Neural progenitor cell (in vitro differentiated cells): ENCODE measurements around the gene PRCP.

ENCODE experiments used
- EZH2phosphoT487 ChIP-seq: fragments of 200-600 bp; sonication (generic); IDR thresholded peaks from 2 replicates; pipeline ENCODE4 v1.6.1; 2017; ENCODE audit warnings: antibody characterized with exemption
- TF ChIP-seq, protein P1 (sequence below): fragments of 200-600 bp; sonication (generic); IDR thresholded peaks from 2 replicates; pipeline ENCODE4 v1.5.1; 2017; ENCODE audit warnings: antibody characterized with exemption, mild to moderate bottlenecking

DNA sequence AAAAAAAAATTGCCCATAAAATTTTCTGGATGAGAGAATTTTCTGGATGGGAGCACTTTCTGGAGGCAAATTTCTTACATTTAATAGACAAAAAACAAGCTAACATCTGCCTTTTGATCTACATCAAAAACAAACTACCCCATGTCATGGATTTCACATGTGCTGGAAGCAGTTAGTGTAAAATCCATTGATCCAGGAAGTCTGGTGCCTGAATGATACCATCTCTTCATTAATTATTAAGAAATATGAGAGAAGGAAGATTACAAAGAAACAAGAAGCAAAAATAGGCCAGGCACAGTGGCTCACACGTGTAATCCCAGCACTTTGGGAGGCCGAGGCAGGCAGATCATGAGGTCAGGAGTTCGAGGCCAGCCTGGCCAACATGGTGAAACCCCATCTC, 113.4 kb downstream of the PRCP start:
- TF ChIP-seq, protein P1, sequence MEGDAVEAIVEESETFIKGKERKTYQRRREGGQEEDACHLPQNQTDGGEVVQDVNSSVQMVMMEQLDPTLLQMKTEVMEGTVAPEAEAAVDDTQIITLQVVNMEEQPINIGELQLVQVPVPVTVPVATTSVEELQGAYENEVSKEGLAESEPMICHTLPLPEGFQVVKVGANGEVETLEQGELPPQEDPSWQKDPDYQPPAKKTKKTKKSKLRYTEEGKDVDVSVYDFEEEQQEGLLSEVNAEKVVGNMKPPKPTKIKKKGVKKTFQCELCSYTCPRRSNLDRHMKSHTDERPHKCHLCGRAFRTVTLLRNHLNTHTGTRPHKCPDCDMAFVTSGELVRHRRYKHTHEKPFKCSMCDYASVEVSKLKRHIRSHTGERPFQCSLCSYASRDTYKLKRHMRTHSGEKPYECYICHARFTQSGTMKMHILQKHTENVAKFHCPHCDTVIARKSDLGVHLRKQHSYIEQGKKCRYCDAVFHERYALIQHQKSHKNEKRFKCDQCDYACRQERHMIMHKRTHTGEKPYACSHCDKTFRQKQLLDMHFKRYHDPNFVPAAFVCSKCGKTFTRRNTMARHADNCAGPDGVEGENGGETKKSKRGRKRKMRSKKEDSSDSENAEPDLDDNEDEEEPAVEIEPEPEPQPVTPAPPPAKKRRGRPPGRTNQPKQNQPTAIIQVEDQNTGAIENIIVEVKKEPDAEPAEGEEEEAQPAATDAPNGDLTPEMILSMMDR = no peak
- no peak for TF ChIP-seq EZH2phosphoT487
